Left colon (tissue), 2 donors: ENCODE data around the gene MCF2L2. TPM values are rescaled to one million over a fixed set of nuclear protein-coding genes. Genes with fewer than 3 reads are reported as not detected.
"Not testable (repeated sequence)": the region's sequence is repeated elsewhere in the genome, so short reads cannot be mapped to it uniquely, and the experiment has no call there.

Source experiments
- ATAC-seq: fragments of 200-7000 bp; cut with Tn5 transposase; one replicate; pipeline ENCODE4 v1.9.1; 2020; ENCODE audit warnings: mild to moderate bottlenecking, moderate library complexity
- DNase-seq, 2 donors: peaks; one replicate each; pipeline ENCODE4 v3.0.0-alpha.2; 2020
- intact Hi-C, 2 donors: fragments of 100-400 bp; cut with DNase I in 1 of 2; cut with micrococcal nuclease in 1 of 2; formaldehyde crosslinking; loops; one replicate each; pipeline versions ENCODE4 v1.11.2 to v1.14.0; 2022; cut with DNase I, micrococcal nuclease
- total RNA-seq, 2 donors: library from RNA; stranded (reverse); fragmentation: NEBNext Ultra II Directional; extraction: Animal tissue kit (Norgen Biotek cat#: 25700); gene quantifications; one replicate each; pipeline ENCODE4 v1.2.1, GENCODE V29; 2021
- donor health status: DM: no; HTN: no; CAD: no.
- donor health status: DM: yes; HTN: yes; CAD: no.

Gene MCF2L2
- total RNA-seq, 2 donors from 2014 or later, result 0.75 to 1.1 TPM

DNA sequence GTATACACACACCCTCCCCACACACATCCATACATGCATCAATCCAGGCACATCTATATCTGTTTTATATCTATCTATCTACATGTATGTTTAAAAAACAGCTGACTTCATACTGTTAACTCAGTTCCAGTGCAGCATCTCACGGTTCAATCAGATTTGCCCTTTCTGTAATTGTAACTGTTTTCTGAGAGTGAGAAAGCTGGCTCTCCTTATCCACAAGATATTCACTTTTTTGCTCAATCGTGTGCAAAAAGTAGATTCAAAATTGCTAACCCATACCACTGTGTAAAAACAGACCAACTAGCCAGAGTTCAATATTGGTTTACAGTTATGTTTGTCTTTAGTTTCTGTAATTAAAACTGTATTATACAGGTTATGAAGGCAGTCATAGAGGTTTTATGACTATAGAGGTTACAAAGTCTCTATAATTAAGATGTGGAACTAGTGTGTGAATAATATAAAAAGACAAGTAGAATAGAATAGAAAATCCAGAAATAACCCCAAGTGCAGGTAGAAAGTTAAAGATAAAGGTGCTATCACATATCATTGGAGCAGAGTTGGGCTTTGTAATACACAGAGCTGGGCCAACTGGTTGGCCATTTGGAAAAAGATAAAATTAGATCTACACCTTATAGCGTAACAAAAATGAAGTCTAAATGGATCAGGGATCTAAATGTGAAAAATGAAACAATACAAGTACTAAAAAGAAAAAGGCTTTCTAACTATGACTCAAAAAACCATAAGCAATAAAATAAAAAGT is 20.1 kb upstream of the MCF2L2 start:
- ATAC-seq (peak; percentile 79), DNase-seq (no peak)
- intact Hi-C loops, result no loop called here

DNA sequence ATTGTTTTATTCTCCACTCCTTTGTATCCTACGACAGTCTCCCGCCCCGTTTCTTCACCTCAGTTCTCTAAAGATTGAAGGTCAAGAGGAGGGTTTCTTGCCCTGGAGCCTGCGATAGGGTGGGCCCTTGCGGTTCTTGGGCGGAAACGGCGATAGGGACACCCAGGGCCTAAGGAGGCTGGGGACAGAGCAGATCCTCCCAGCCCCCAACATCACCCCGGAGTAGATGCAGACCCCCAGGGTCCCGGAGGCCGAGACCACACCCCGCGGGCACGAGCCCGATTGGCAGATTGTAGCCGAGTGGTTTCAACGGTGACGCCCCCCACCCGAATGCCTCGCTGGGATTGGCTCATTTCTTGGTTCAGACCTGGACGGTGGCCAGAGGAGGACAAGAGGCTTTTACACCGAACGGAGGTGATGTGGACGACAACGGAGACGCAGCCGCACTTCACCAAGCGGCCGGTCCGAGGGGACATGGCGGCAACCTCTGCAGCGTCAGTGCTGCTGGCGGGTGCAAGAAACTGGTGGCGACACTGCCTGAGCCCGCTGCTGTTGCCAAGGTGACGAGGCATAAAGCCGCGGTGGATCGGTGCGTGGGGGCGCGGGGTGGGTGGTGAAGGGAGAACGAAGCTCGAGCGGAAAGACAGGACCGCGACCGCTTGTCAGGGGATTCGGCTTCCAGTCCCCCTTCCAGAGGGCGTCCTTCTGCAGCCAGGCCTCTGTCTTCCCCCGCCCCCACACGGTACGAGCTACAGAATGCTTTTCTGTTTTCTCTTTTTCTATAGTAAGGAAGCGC is 19.0 kb upstream of the MCF2L2 start:
- peak; percentile 84 for ATAC-seq
- intact Hi-C loops, result no loop called here
- DNase-seq, result peak; percentile 88

DNA sequence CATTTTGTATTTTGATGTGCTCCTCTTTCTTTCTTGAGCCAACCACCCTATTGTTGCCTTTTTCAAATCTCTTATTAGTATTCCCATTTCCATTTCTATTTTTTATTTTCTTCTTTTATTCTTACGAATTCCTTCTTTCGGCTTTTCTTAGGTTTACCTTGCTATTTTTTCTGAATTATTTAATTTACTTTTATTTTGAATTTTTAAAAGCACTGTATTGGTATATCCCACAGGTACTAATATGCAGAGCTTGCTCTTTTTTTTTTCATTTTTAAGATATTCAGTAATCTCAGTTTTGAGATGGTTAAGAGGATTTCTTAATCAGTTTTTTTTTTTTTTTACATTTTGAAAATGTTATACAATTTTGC is 18.4 kb upstream of the MCF2L2 start:
- ATAC-seq (no peak), DNase-seq (no peak)
- intact Hi-C loops, result no loop called here

DNA sequence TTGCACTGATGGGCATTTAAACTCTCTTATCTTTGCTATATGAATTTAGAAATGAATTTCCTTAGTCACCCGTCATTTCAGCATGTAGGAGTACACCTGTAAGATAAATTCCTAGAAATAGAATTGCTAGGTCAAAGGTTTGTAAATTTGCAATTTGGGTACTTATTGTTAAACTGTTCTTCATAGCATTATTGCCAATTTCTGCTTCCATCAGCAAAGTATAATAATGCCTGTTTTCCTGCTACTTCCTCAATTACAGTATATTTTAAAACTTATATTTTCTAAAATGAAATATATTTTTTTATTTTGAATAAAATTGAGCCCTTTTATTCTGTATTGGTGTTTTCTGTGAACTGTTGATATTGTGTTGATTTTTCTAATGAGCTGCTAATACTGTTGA is 16.3 kb upstream of the MCF2L2 start:
- DNase-seq, result no peak
- no peak for ATAC-seq
- intact Hi-C loops, result no loop called here

DNA sequence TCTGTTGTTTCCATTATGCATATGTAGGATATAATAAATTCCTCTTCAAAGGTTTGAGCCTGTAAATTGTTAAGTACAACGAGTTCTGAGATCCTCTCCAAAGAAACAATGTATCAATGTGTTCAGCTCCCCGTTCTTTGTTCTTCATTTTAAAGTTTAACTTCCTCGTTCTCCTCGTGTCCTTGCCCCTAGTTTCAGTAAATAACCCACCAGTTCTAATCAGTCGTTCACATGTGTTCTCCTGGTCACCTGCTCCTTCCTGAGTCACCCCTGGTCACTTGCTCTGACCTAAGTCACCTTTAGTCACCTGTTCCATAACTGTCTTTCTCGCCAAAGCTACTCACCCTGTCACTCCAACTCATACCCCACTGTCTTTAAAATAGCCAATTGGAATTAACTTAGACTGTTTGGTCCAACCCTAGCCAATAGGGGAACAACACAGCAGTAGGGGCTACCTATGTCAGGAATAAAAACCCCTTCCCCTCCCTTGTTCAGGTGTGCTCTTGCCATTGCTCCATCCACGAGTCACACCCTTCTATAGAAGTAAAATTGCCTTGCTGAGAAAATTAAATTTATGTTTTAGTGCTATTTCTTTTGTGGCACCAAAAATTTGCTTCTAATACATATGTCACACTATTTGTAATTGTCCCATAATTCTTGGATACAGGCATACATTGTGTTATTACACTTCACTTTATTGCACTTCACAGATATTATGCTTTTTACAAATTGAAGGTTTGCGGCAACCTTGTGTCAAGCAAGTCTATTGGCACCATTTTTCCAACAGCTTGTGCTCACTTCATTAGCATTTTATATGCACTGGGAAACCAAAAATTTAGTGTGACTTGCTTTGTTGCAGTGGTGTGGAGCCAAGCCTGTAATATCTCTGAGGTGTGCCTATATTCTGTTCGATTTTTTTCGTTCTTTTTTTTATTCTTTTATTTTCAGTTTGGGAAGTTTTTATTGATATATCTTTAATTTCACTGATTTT is 15.3 kb upstream of the MCF2L2 start:
- ATAC-seq, result no peak
- no peak for DNase-seq
- intact Hi-C loops, result no loop called here

DNA sequence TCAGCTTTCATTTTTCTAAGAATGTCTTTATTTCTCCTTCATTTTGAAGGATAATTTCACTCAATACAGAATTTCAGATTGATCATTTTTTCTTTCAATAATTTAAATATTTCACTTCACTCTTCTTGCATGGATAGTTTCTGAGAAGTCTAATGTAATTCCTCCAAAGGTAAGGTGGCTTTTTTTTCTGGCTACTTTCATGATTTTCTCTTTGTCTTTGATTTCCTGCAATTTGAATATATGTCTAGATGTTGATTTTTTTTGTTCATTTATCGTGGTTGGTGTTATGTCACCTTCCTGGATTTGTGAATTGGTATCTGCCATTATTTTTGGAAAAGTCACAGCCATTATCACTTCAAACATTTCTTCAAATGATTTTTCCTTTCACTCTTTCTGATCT is 14.6 kb upstream of the MCF2L2 start:
- intact Hi-C loops, result no loop called here
- no peak for DNase-seq
- no peak for ATAC-seq

DNA sequence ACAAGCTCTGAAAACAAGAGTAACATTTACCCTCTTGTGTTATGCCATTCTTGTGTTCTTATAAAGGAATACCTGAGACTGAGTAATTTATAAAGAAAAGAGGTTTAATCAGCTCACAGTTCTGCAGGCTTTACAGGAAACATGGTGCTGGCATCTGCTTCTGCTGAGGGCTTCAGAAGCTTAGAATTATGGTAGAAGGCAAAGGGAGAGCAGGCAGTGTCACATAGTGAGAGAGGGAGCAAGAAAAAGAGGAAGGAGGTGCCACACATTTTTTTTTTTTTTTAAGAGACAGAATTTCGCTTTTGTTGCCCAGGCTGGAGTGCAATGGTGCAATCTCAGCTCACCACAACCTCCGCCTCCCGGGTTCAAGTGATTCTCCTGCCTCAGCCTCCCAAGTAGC is 12.1 kb upstream of the MCF2L2 start:
- ATAC-seq, intact Hi-C loops, DNase-seq: not testable (repeated sequence)

DNA sequence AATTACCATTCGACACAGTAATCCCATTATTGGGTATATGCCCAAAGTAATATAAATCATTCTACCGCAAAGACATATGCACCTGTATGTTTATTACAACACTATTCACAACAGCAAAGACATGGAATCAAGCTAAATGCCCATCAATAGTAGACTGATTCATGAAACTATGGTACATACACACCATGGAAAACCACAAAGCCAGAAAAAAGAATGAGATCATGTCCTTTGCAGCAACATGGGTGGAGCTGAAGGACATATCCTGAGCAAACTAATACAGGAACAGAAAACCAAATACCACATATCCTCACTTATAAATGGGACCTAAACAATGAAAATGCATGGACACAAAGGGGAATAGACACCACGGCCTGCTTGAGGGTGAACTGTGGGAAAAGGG is 11.1 kb upstream of the MCF2L2 start:
- ATAC-seq (no peak), DNase-seq (no peak)
- intact Hi-C loops, result no loop called here

DNA sequence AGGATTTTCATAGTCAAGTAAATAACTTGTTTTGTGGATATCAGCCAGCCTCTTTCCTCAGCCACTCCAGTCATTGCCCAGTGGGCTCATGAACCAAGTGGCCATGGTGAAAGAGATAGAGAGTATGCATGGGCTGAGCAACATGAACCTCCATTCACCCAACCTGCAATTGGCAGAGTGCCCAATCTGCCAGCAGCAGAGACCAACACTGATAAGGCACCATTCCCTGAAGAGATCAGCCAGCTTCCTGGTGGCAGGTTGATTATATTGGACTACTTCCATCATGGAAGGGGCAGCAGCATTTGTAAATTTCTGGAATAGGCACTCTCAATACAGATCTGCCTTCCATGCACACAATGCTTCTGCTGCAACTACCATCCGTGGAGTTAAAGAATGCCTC is 10.3 kb upstream of the MCF2L2 start:
- ATAC-seq (peak; percentile 86), DNase-seq (peak; percentile 36 to 61)
- intact Hi-C loops, result no loop called here

DNA sequence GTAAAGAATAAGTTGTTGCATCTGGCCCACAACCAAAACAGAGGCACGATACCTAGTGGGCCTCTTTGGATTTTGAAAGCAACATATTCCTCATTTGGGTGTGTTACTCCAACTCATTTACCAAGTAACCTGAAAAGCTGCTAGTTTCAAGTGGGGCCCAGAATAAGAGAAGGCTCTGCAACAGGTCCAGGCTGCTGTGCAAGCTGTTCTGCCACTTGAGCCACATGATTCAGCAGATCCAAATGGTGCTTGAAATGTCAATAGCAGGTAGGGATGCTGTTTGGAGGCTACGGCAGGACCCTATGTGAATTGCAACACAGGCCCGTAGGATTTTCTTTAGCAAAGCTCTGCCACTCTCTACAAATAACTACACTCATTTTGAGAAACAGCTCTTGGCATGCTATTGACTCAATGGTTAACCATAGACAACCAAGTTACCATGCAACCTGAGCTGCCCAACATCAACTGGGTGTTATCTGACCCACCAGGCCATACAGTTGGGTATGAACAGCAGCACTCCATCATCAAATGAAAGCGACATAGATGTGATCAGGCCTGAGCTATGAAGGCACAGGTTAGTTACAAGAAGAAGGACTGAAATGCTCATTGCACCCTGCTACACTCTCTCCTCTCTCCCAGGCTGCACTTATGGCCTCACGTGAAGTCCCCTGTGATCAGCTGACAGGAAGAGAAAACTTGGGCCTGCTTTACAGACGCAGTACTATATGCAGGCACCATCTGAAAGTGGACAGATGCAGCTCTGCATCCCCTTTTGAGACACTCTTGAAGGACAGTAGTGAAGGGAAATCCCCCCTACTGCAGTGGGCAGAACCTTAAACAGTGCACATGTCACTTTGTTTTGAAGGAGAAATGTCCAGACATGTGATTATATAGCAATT is 9.5 kb upstream of the MCF2L2 start:
- intact Hi-C loops, result no loop called here
- ATAC-seq (no peak), DNase-seq (no peak)

DNA sequence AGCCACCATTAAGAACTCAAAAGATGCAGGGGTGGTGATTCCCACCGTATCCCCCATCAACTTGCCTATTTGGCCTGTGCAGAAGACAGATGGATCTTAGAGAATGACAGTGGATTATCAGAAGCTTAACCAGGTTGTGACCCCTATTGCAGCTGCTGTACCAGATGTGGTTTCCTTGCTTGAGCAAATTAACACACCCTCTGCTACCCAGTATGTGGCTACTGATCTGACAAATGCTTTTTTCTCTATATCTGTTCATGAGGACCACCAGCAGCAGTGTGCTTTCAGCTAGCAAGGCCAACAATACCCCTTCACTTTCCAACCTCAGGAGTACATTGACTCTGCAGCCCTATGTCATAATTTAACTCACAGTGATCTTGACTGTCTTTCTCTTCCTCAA is 8.6 kb upstream of the MCF2L2 start:
- DNase-seq (no peak), ATAC-seq (no peak)
- intact Hi-C loops, result no loop called here

DNA sequence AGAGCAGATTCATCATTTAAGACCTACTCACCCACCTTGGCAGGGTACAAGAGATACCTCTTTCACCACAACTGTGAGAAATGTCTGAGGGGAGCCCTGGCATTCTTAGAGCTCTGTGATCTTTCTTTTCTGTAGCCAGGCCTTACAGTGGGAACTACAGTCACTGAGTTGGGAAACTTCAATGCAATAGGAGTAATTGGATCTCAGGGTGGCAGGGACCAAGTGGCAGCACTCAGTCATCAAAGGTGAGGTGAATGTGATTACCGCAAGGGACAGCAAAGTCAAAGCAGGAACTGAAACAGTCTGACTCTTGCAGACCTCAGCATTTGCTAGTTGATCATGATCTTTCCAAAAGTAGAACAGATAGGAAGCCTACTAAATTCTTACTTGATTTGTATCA is 7.2 kb upstream of the MCF2L2 start:
- intact Hi-C loops, result no loop called here
- no peak for DNase-seq
- ATAC-seq, result no peak

DNA sequence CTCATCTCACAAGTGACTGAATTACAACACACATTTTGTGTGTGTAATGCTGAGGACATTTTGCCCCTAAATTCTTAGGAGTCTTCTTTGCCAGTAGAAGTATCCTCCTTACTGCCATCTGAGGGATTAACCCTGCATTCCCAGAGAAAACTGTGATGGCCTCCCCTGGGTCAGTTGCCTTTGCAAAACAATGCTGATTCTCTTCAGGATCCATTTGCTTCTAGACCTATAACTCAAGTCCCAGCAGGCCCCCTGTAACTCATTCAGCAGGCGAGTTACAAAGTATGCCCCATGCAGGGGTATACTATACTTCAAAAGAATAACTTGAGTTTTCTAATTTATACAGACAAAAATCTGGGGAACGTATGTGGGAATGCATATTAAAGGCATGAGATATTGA is 6.6 kb upstream of the MCF2L2 start:
- DNase-seq (no peak), ATAC-seq (no peak)
- intact Hi-C loops, result no loop called here

DNA sequence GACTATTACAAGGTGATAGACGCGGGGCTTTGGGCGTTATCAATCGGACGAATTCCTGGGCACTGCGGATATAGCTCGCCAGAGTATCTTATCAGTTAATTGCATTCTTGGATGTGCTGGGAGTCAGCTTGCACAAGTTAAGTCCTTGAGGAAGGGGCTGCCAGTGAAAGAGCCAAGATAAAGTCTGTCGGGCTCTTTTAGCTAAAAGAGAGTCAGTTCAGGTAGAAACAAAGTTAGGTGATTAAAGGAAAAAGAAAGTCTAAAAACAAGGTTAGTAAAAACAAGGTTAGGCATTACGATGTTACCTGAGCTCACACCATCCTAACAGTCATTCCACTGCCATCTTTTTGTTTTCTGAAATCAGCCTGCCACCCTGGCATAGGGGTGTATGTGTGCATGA is 6.1 kb upstream of the MCF2L2 start:
- ATAC-seq (no peak), DNase-seq (no peak)
- intact Hi-C loops, result no loop called here

DNA sequence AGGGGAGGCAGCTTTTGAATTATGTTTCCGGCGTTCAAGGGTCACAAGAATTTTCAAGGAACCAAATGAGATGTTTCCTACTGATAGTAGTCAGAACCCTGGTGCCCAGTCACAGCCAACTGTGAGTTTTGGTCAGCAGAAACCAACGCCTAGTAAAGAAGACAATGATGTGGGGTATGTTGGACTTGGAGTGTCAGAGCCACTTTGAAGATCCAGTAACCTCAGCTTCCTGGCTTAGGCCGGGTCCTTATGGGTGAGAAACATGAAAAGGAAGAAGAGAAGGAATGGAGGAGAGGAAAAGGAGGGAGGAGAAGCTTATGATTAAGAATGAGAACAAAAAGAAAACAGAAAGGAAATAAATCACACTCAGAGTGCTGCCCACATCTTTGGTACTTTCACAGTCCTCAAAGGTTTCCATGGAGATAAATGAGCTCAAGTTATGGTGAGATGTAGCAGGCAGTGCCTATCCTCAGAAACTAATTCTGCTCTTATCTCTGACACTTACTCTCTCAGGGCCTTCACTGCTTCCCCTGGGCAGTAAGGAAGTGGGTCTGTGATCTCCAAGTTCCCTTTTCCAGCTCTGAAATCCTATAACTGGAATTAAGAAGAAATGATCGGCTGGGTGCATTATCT is 2.0 kb upstream of the MCF2L2 start:
- intact Hi-C loops, result no loop called here
- ATAC-seq (no peak), DNase-seq (no peak)

DNA sequence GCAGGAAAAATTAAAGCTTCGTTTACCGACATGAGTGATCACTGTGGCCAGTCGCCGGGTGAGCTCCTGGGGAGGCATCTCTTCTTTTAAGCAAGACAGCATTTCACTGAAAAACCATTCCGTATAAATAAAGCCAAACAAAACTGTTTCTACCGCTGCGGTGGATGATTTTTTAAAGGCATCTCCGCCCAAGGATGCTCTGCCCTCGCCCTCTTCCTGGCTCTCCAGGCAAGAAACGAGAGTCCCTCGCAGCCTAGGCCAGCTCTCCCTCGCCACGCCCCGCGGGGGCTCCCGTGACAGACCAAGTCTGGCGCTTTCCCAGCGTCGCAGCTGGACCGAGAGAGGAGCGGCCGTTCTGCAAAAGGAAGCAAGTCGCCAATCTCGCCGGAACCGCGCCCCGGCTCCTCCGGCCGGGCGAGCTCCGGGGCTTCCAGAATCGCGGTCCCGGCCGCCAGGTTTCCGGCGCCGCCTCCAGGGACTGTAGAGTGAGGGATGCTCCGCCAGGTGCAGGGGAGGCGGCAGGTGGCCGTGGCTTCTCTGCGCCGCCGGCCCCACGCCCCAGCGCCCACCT is 458 bp downstream of the MCF2L2 start:
- ATAC-seq (peak; percentile 64), DNase-seq (peak; percentile 42 to 59)
- intact Hi-C loops, result no loop called here

DNA sequence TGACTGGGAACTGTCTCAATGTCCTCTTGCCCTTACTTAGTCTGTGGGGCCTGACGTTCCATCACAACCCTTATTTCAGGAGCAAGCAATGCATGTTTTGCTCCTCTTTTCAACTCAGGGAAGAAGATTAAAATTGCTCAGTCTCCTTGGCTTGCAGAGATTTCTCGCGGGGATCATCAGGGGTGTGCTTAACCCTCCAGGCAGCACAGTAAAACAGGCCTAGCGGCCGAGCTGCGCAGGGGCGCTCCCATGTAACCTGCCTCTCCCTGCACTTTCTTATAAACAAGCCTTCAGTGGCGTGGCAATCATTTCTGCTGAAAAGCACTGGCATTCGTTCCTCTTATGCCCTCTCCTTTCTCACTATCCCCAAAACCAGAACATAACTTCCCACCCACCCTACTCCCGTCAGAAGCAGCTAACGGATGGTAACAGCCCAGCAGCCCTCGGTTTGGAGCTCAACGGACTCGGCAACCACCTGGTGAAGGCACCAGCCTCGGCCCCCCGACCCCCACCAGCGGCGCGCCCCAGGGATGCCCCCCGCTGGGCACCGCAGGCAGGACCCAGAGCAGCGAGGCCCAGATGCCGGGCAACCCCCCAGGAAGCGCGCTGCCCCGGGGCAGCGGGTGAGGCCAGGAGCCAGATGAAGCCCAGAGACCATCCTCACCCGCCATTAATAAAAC is 1.1 kb downstream of the MCF2L2 start:
- DNase-seq, result no peak
- ATAC-seq, result no peak
- intact Hi-C loops, result no loop called here
